GM19397 (cell line): ENCODE results near the gene HOXD9.

Experiments
- ATAC-seq: cut with Tn5 transposase; IDR thresholded peaks from one replicate; pipeline ENCODE4 v1.9.1; 2021; ENCODE audit warnings: mild to moderate bottlenecking, moderate library complexity; ENCODE audit not compliant: unreplicated experiment

HOXD9 gene

GRCh38 chr2:176124110-176124946 is 1.8 kb downstream of the HOXD9 start:
- no peak for ATAC-seq

GRCh38 chr2:176124947-176125771 is 2.6 kb downstream of the HOXD9 start:
- no peak for ATAC-seq

GRCh38 chr2:176125772-176126054 is 3.2 kb downstream of the HOXD9 start:
- ATAC-seq, result no peak

- no peak for ATAC-seq
Measured at GRCh38 chr2:176126929-176127773, 4.6 kb downstream of the HOXD9 start.

GRCh38 chr2:176127774-176128072 is 5.2 kb downstream of the HOXD9 start:
- ATAC-seq, result no peak

- ATAC-seq, result no peak
Measured at GRCh38 chr2:176128172-176128981, 5.9 kb downstream of the HOXD9 start.

- ATAC-seq, result no peak
Measured at GRCh38 chr2:176128982-176129796, 6.7 kb downstream of the HOXD9 start, which contains the start of gene HOXD8. TSS of gene HOXD8 (plus strand) at chr2:176129705. CDS start at chr2:176130367, 662 bp downstream.

- ATAC-seq, result no peak
Measured at GRCh38 chr2:176129813-176130146, 7.3 kb downstream of the HOXD9 start.

- no peak for ATAC-seq
Measured at GRCh38 chr2:176130147-176130956, 7.8 kb downstream of the HOXD9 start.

- no peak for ATAC-seq
Measured at GRCh38 chr2:176130957-176131847, 8.7 kb downstream of the HOXD9 start.

GRCh38 chr2:176131848-176132158 is 9.3 kb downstream of the HOXD9 start:
- no peak for ATAC-seq

- ATAC-seq, result no peak
Measured at GRCh38 chr2:176132205-176133171, 10.0 kb downstream of the HOXD9 start.

- ATAC-seq, result no peak
Measured at GRCh38 chr2:176133389-176133788, 10.9 kb downstream of the HOXD9 start.

GRCh38 chr2:176134035-176134434 is 11.5 kb downstream of the HOXD9 start:
- no peak for ATAC-seq

GRCh38 chr2:176135035-176135440 is 12.5 kb downstream of the HOXD9 start:
- ATAC-seq, result no peak

GRCh38 chr2:176136374-176137251 is 14.1 kb downstream of the HOXD9 start:
- ATAC-seq, result no peak
